ENCODE results near the gene NOTUM.

DNA sequence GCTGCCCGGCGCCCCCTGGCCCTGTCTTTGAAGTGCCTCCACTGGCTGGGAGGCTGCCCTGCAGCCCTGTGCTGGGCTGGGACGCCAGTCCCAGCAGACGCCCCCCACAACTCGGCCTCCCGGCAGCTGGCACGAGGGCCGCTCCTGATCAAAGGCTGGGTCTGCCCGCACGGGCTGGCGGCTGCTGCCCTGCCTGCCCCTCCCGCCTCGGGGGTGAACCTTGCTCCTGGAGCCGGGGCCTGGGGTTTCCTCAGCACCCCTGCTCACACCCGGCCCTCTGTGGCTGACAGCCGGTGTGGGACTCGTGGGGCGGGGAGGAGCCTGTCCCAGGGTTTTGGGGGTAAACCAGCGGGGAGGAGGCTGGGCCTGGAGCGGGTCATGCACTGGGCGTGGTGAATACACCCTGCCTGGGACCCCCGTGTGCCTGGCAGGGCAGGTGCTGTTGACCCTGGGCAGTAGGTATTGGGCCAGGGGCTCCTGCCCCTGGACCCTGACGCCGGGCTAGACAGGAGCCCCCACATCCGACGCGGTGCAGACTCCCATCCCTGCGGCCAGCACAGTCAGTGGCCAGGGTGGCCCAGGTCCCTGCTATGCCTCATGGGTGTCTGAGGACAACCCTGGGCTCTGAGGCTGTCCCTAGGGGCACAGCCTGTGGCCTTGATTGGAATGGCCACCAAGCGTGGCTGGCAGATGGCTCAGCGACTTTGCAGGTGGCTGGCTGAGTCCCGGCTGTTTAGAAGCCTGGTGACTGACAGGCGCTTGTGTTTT, 40.0 kb upstream of the NOTUM start:
- TF ChIP-seq, protein P1, sequence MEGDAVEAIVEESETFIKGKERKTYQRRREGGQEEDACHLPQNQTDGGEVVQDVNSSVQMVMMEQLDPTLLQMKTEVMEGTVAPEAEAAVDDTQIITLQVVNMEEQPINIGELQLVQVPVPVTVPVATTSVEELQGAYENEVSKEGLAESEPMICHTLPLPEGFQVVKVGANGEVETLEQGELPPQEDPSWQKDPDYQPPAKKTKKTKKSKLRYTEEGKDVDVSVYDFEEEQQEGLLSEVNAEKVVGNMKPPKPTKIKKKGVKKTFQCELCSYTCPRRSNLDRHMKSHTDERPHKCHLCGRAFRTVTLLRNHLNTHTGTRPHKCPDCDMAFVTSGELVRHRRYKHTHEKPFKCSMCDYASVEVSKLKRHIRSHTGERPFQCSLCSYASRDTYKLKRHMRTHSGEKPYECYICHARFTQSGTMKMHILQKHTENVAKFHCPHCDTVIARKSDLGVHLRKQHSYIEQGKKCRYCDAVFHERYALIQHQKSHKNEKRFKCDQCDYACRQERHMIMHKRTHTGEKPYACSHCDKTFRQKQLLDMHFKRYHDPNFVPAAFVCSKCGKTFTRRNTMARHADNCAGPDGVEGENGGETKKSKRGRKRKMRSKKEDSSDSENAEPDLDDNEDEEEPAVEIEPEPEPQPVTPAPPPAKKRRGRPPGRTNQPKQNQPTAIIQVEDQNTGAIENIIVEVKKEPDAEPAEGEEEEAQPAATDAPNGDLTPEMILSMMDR (conservative IDR thresholded peaks at IDR 0.05; ENCODE audit: low read depth, low read length): no peak
- TF ChIP-seq EZH2 (IDR thresholded peaks at IDR 0.05; ENCODE audit: low read length, unreplicated experiment) (no peak), EZH2phosphoT487 (IDR thresholded peaks at IDR 0.05; ENCODE audit: borderline replicate concordance, low read length) (no peak)
